LoVo (cell line): ENCODE measurements around the gene EPB41.
"Not testable (repeated sequence)": the region's sequence is repeated elsewhere in the genome, so short reads cannot be mapped to it uniquely, and the experiment has no call there.

Source experiments
- DNase-seq: peaks from one replicate; pipeline ENCODE4 v3.0.0-alpha.2; 2016; ENCODE audit warnings: low spot score

EPB41 gene

GRCh38 chr1:29052100-29052499 lies 137.7 kb downstream of the EPB41 start:
- DNase-seq, result no peak

- no peak for DNase-seq
Observed at GRCh38 chr1:29052941-29053340, 138.6 kb downstream of the EPB41 start.

- DNase-seq, result no peak
Observed at GRCh38 chr1:29055160-29055559, 140.8 kb downstream of the EPB41 start.

GRCh38 chr1:29056256-29056655 lies 141.9 kb downstream of the EPB41 start:
- DNase-seq, result no peak

- no peak for DNase-seq
Observed at GRCh38 chr1:29057700-29058099, 143.3 kb downstream of the EPB41 start.

- DNase-seq, result no peak
Observed at GRCh38 chr1:29062157-29062942, 148.0 kb downstream of the EPB41 start.

- DNase-seq, result no peak
Observed at GRCh38 chr1:29064064-29064463, 149.7 kb downstream of the EPB41 start.

- no peak for DNase-seq
Observed at GRCh38 chr1:29077155-29077554, 162.8 kb downstream of the EPB41 start.

- not testable (repeated sequence) for DNase-seq
Observed at GRCh38 chr1:29079916-29080629, 165.7 kb downstream of the EPB41 start.

- no peak for DNase-seq
Observed at GRCh38 chr1:29081201-29081600, 166.8 kb downstream of the EPB41 start.

GRCh38 chr1:29082519-29082918 lies 168.2 kb downstream of the EPB41 start:
- DNase-seq, result no peak

- no peak for DNase-seq
Observed at GRCh38 chr1:29083317-29084195, 169.2 kb downstream of the EPB41 start.

GRCh38 chr1:29084196-29084521 lies 169.8 kb downstream of the EPB41 start:
- DNase-seq, result no peak

GRCh38 chr1:29090937-29091618 lies 176.7 kb downstream of the EPB41 start:
- no peak for DNase-seq

GRCh38 chr1:29092704-29093103 lies 178.3 kb downstream of the EPB41 start:
- not testable (repeated sequence) for DNase-seq

- no peak for DNase-seq
Observed at GRCh38 chr1:29094433-29094832, 180.1 kb downstream of the EPB41 start.

- no peak for DNase-seq
Observed at GRCh38 chr1:29094954-29095353, 180.6 kb downstream of the EPB41 start.

- no peak for DNase-seq
Observed at GRCh38 chr1:29096231-29096886, 182.0 kb downstream of the EPB41 start.

GRCh38 chr1:29099286-29099685 lies 184.9 kb downstream of the EPB41 start:
- DNase-seq, result no peak

- DNase-seq, result no peak
Observed at GRCh38 chr1:29100487-29100886, 186.1 kb downstream of the EPB41 start.

GRCh38 chr1:29105822-29106221 lies 191.5 kb downstream of the EPB41 start:
- no peak for DNase-seq

- not testable (repeated sequence) for DNase-seq
Observed at GRCh38 chr1:29108041-29108440, 193.7 kb downstream of the EPB41 start.
